Cardiac fibroblast (primary cell): ENCODE measurements around the gene NOC2L.

ENCODE experiments used
- DNase-seq, 2 donors: peaks; one replicate each; pipeline versions ENCODE4 v3.0.0 to v3.0.0-alpha.2; 2010; ENCODE audit warnings: low read depth in 2 of 2
- H3K4me3 ChIP-seq, 2 donors: replicated peaks in 1 of 2; 1 replicate in 1 of 2; 2 replicates in 1 of 2; pipeline ENCODE4 v1.5.1; 2011; ENCODE audit warnings: low read depth in 2 of 2, low read length in 2 of 2, mild to moderate bottlenecking in 2 of 2, moderate library complexity in 1 of 2
- CTCF ChIP-seq: IDR thresholded peaks from one replicate; pipeline ENCODE4 v1.5.1; 2011; ENCODE audit warnings: low read depth, mild to moderate bottlenecking, low read length, inconsistent platforms

The NOC2L gene

GRCh38 chr1:973459-974292 is 14.6 kb upstream of the NOC2L start:
- DNase-seq: no peak
- no peak for TF ChIP-seq CTCF
- H3K4me3 ChIP-seq: no peak overlapping the region

- TF ChIP-seq CTCF: no peak
- no peak overlapping the region for H3K4me3 ChIP-seq
- no peak for DNase-seq
Observed at GRCh38 chr1:972726-973458, 13.8 kb upstream of the NOC2L start.

GRCh38 chr1:971751-972506 is 12.9 kb upstream of the NOC2L start:
- no peak overlapping the region for H3K4me3 ChIP-seq
- no peak for DNase-seq

GRCh38 chr1:970973-971730 is 12.1 kb upstream of the NOC2L start:
- no peak overlapping the region for H3K4me3 ChIP-seq
- TF ChIP-seq CTCF: no peak
- no peak for DNase-seq

More at GRCh38 chr1:971751-972506, 12.9 kb upstream of the NOC2L start:
- no peak for TF ChIP-seq CTCF

- no peak overlapping the region for H3K4me3 ChIP-seq
- no peak for TF ChIP-seq CTCF
- no peak for DNase-seq
Observed at GRCh38 chr1:970242-970972, 11.4 kb upstream of the NOC2L start.
